ENCODE measurements around the gene MRC1. TPM values are rescaled to one million over a fixed set of nuclear protein-coding genes. Genes with fewer than 3 reads are reported as not detected.

MRC1 gene
- total and polyA plus RNA-seq, 2 experiments from 2014 or later: not detected

DNA sequence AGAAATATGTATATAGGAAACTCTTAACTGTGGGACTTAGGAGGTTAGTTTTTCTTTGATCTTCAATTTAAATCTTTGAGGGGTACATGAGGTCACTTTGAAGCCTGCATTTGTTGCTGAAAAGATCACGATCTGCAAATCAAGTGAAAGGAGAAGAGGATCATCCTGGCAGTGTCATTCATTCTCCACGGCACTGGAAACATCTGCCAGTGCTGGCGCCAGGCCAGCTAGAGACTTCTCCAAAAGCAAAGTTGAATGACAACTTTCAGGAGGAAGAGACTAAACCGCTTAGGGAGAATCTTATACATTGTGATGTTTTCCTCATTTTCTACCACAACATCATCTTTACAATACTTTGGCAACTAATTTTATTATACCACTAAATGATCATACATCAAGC, 42.5 kb downstream of the MRC1 start:
- ATAC-seq: peak; percentile 32; the same call in 1 of the 3 replicates
- TF ChIP-seq NANOG (IDR thresholded peaks at IDR 0.05; ENCODE audit: borderline replicate concordance) (no peak), CREB1 (CRISPR knock-in tag; IDR thresholded peaks at IDR 0.05; ENCODE audit: low read depth) (no peak), EZH2phosphoT487 (IDR thresholded peaks at IDR 0.05; ENCODE audit: unreplicated experiment) (no peak), EZH2 (IDR thresholded peaks at IDR 0.05; ENCODE audit: low read depth, unreplicated experiment) (no peak), ZNF114 (CRISPR knock-in tag; IDR thresholded peaks at IDR 0.05) (no peak), JUNB (IDR thresholded peaks at IDR 0.05; ENCODE audit: unreplicated experiment) (no peak), STAT1 (IDR thresholded peaks at IDR 0.05; ENCODE audit: unreplicated experiment) (no peak), ZNF331 (CRISPR knock-in tag; IDR thresholded peaks at IDR 0.05; ENCODE audit: low read depth) (no peak), POLR2AphosphoS5 (IDR thresholded peaks at IDR 0.05; ENCODE audit: low read depth) (no peak)
- TF ChIP-seq, protein P1, sequence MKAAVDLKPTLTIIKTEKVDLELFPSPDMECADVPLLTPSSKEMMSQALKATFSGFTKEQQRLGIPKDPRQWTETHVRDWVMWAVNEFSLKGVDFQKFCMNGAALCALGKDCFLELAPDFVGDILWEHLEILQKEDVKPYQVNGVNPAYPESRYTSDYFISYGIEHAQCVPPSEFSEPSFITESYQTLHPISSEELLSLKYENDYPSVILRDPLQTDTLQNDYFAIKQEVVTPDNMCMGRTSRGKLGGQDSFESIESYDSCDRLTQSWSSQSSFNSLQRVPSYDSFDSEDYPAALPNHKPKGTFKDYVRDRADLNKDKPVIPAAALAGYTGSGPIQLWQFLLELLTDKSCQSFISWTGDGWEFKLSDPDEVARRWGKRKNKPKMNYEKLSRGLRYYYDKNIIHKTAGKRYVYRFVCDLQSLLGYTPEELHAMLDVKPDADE (IDR thresholded peaks at IDR 0.05): no peak
- TF ChIP-seq, protein P2, sequence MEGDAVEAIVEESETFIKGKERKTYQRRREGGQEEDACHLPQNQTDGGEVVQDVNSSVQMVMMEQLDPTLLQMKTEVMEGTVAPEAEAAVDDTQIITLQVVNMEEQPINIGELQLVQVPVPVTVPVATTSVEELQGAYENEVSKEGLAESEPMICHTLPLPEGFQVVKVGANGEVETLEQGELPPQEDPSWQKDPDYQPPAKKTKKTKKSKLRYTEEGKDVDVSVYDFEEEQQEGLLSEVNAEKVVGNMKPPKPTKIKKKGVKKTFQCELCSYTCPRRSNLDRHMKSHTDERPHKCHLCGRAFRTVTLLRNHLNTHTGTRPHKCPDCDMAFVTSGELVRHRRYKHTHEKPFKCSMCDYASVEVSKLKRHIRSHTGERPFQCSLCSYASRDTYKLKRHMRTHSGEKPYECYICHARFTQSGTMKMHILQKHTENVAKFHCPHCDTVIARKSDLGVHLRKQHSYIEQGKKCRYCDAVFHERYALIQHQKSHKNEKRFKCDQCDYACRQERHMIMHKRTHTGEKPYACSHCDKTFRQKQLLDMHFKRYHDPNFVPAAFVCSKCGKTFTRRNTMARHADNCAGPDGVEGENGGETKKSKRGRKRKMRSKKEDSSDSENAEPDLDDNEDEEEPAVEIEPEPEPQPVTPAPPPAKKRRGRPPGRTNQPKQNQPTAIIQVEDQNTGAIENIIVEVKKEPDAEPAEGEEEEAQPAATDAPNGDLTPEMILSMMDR (conservative IDR thresholded peaks at IDR 0.05; ENCODE audit: low read depth in 2 of 2): no peak
- TF ChIP-seq, protein P3, sequence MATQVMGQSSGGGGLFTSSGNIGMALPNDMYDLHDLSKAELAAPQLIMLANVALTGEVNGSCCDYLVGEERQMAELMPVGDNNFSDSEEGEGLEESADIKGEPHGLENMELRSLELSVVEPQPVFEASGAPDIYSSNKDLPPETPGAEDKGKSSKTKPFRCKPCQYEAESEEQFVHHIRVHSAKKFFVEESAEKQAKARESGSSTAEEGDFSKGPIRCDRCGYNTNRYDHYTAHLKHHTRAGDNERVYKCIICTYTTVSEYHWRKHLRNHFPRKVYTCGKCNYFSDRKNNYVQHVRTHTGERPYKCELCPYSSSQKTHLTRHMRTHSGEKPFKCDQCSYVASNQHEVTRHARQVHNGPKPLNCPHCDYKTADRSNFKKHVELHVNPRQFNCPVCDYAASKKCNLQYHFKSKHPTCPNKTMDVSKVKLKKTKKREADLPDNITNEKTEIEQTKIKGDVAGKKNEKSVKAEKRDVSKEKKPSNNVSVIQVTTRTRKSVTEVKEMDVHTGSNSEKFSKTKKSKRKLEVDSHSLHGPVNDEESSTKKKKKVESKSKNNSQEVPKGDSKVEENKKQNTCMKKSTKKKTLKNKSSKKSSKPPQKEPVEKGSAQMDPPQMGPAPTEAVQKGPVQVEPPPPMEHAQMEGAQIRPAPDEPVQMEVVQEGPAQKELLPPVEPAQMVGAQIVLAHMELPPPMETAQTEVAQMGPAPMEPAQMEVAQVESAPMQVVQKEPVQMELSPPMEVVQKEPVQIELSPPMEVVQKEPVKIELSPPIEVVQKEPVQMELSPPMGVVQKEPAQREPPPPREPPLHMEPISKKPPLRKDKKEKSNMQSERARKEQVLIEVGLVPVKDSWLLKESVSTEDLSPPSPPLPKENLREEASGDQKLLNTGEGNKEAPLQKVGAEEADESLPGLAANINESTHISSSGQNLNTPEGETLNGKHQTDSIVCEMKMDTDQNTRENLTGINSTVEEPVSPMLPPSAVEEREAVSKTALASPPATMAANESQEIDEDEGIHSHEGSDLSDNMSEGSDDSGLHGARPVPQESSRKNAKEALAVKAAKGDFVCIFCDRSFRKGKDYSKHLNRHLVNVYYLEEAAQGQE (IDR thresholded peaks at IDR 0.05; ENCODE audit: unreplicated experiment): no peak
- TF ChIP-seq, protein P4, sequence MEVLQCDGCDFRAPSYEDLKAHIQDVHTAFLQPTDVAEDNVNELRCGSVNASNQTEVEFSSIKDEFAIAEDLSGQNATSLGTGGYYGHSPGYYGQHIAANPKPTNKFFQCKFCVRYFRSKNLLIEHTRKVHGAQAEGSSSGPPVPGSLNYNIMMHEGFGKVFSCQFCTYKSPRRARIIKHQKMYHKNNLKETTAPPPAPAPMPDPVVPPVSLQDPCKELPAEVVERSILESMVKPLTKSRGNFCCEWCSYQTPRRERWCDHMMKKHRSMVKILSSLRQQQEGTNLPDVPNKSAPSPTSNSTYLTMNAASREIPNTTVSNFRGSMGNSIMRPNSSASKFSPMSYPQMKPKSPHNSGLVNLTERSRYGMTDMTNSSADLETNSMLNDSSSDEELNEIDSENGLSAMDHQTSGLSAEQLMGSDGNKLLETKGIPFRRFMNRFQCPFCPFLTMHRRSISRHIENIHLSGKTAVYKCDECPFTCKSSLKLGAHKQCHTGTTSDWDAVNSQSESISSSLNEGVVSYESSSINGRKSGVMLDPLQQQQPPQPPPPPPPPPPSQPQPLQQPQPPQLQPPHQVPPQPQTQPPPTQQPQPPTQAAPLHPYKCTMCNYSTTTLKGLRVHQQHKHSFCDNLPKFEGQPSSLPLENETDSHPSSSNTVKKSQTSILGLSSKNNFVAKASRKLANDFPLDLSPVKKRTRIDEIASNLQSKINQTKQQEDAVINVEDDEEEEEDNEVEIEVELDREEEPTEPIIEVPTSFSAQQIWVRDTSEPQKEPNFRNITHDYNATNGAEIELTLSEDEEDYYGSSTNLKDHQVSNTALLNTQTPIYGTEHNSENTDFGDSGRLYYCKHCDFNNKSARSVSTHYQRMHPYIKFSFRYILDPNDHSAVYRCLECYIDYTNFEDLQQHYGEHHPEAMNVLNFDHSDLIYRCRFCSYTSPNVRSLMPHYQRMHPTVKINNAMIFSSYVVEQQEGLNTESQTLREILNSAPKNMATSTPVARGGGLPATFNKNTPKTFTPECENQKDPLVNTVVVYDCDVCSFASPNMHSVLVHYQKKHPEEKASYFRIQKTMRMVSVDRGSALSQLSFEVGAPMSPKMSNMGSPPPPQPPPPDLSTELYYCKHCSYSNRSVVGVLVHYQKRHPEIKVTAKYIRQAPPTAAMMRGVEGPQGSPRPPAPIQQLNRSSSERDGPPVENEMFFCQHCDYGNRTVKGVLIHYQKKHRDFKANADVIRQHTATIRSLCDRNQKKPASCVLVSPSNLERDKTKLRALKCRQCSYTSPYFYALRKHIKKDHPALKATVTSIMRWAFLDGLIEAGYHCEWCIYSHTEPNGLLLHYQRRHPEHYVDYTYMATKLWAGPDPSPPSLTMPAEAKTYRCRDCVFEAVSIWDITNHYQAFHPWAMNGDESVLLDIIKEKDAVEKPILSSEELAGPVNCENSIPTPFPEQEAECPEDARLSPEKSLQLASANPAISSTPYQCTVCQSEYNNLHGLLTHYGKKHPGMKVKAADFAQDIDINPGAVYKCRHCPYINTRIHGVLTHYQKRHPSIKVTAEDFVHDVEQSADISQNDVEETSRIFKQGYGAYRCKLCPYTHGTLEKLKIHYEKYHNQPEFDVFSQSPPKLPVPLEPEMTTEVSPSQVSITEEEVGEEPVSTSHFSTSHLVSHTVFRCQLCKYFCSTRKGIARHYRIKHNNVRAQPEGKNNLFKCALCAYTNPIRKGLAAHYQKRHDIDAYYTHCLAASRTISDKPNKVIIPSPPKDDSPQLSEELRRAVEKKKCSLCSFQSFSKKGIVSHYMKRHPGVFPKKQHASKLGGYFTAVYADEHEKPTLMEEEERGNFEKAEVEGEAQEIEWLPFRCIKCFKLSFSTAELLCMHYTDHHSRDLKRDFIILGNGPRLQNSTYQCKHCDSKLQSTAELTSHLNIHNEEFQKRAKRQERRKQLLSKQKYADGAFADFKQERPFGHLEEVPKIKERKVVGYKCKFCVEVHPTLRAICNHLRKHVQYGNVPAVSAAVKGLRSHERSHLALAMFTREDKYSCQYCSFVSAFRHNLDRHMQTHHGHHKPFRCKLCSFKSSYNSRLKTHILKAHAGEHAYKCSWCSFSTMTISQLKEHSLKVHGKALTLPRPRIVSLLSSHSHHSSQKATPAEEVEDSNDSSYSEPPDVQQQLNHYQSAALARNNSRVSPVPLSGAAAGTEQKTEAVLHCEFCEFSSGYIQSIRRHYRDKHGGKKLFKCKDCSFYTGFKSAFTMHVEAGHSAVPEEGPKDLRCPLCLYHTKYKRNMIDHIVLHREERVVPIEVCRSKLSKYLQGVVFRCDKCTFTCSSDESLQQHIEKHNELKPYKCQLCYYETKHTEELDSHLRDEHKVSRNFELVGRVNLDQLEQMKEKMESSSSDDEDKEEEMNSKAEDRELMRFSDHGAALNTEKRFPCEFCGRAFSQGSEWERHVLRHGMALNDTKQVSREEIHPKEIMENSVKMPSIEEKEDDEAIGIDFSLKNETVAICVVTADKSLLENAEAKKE (CRISPR knock-in tag; IDR thresholded peaks at IDR 0.05): no peak
- no peaks in the 10 kb centered on the region for H3F3A ChIP-seq (replicated peaks; ENCODE audit: low read depth)

More for the DNA sequence above, 42.5 kb downstream of the MRC1 start:
- Histone ChIP-seq H3K27me3 (ENCODE audit: insufficient read depth) (no peaks in the 10 kb centered on the region), H3K79me2 (replicated peaks; ENCODE audit: insufficient read depth) (no peaks in the 10 kb centered on the region), H3K4me2 (no peak overlapping the region), H3K36me3 (ENCODE audit: insufficient read depth) (no peaks in the 10 kb centered on the region), H3K4me1 (ENCODE audit: insufficient read depth) (peaks cover 10% of the 10 kb centered on the region), H3K27ac (ENCODE audit: low read depth) (no peak overlapping the region), H2AFZ (no peak overlapping the region), H3K9me2 (ENCODE audit: insufficient read depth) (no peaks in the 10 kb centered on the region), H4K20me1 (replicated peaks; ENCODE audit: insufficient read depth) (no peaks in the 10 kb centered on the region), H3K4me3 (no peak overlapping the region)
- Mint-ChIP-seq H3K36me3 (ENCODE audit: low read depth) (no peaks in the 10 kb centered on the region), H3K27me3 (ENCODE audit: insufficient read depth, low read depth, poor library complexity) (peaks cover 2% of the 10 kb centered on the region), H3K4me3 (no peak overlapping the region), H3K27ac (no peak overlapping the region), H3K9me3 (no peaks in the 10 kb centered on the region), H3K4me1 (peaks cover 12% of the 10 kb centered on the region)
- peak; percentile 12 for DNase-seq (ENCODE audit: low spot score)

Measured in GM23338 (cell line).